NK-92 (cell line): ENCODE measurements around the gene EYS.
"Not testable (repeated sequence)": the region's sequence is repeated elsewhere in the genome, so short reads cannot be mapped to it uniquely, and the experiment has no call there.

Experiments used
- DNase-seq: peaks from one replicate; lab custom pipeline; 2025; ENCODE audit not compliant: unreplicated experiment; lab: John Stamatoyannopoulos, UW

The EYS gene

DNA sequence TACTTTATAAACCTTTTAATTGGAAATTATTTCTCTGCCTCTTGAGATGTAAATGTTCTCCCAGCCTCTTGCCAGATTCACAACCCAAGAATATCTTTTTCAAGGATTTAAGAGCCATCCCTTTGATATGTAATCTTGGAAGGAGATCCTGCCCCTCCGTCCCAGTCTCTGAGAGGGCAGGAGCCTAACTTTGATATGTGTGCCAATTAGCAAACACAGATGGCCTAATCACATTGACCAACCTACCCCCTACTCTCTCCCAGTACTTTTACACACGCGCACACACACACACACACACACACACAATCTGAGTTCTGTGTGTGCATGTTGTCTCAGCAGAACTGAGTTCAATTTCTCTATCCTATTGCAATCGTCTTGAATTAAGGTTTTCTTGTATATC is 1447.7 kb downstream of the EYS start:
- no peak for DNase-seq

DNA sequence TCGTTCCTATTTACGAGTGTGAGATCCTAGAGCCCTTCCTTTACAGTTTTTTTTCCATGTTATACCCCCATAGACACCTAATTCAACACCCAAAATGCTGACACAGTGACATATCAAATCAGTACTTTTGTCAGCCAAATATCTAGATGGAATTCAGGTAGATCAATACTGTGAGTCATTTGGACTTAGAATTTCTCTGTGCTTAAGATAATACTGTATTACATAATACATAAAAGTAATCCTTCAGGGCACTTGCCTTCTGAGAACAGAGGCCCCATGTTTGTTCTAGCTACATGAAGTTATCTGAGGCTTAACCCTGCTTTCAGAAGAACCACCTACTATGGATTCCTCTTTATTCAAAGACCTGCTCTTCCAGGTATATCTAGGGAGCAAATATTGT is 1448.3 kb downstream of the EYS start:
- DNase-seq = no peak

GRCh38 chr6:64258302-64258701 is 1448.7 kb downstream of the EYS start:
- DNase-seq = no peak

DNA sequence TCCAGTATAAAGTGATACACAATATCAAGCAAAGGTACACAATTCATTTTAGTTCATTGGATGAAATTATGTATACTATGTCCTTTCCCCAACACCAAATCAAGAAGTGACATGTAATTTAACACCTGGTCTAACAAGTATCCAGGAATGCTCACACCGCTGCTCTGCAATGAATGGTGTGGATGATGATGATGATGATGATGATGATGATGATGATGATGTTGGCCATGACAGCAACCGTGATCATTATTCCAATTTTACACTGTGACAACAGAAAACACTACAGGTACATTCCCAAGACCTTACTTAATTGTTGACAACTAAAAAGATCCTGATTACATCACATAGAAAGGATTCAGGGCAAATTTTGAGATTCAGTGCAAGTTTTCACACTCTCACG is 1449.4 kb downstream of the EYS start:
- DNase-seq = no peak

DNA sequence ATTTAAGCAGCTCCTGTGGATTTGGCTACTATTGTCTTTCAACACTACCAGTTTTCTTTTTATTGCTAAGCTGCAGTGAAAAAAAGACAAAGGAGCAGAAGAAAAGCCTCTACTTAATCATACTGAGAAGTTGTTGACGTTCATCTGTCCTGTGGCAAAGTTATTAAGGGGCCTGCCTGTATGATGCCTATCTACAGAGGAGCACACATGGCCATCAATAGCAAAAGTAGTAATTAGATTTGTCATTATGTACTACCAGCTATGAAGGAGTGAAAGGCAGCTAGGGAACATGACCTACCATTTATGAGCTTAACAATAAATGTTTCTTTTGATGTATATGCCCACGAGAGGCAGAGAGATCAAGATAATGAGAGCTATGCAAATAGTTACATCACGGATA is 1450.5 kb downstream of the EYS start:
- DNase-seq = no peak

DNA sequence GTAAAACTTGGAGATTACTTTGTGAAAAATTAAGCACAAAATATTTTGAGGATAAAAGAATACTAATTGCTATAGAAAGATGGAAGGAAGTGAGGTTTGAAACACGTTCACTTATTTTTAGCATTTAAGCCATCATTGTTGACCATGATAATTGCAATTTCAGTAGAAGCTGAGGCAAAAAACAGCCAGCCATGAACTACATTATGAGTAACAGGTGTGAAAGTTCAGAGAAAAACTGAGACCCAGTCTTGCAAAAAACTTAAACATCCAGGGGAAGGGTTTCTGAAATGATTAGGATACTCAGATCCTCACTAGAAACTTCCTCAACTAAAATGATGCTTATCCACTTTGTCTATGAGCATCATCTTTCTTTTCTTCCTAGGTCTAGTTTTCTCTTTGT is 1452.0 kb downstream of the EYS start:
- no peak for DNase-seq

GRCh38 chr6:64254558-64254957 is 1452.5 kb downstream of the EYS start:
- DNase-seq = no peak

DNA sequence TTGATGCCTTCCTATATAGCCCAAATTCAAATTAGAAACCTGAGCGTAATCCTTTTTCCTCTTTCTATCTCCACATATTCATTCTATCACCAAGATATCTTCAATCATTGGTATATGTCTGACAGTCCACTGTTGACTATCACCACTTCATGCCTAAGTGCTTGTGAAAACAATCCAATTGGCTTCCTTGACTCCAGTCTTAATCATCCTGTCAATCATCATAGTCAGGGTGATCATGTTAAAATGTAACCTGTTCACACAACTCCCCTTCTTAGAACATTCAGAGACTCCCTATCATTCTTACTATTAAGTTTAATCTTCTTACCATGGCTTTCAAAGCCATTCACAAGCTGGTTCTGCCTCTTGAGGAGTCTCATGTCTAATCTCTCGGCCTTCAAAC is 1454.8 kb downstream of the EYS start:
- DNase-seq = no peak

DNA sequence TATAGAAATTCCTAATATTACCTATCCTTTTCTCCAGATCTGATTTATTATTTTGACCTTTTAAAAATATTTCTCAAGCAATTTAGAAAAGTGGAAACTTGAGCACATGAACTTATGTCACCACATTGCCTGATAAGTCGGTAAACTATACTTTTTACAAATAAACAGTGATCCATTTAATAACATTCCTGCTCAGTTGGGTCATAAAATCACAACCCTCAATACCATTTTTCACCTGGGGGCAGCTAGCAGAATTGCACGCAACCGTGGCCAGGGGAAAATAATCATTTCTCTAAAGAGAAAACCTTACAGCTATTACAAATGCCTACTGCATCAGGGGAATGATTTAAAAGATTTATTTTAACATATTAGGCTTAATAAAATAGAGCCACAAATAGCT is 1456.9 kb downstream of the EYS start:
- DNase-seq = no peak

DNA sequence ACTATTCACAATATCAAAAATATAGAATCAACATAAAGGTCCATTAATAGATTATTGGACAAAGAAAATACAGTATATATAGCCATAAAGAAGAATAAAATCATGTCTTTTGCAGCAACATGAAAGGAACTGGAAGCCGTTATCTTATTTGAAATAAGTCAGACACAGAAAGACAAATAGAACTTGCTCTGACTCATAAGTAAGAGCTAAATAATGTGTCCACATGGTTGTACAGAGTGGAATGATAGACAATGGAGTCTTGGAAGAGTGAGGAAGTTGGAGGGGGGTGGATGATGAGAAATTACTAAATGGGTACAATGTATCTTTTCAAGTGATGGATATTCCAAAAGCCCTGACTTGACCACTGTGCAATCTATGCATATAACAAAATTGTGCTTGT is 1457.9 kb downstream of the EYS start:
- DNase-seq = no peak

- no peak for DNase-seq
These were observed 1463.4 kb downstream of the EYS start for GRCh38 chr6:64243618-64244017.

DNA sequence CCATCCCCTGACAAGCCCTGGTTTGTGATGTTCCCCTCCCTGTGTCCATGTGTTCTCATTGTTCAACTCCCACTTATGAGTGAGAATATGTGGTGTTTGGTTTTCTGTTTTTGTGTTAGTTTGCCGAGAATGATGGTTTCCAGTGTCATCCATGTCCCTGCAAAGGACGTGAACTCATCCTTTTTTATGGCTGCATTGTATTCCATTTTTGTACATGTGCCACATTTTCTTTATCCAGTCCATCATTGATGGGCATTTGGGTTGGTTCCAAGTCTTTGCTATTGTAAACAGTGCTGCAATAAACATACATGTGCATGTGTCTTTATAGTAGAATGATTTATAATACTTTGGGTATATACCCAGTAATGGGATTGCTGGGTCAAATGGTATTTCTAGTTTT is 1468.1 kb downstream of the EYS start:
- DNase-seq = not testable (repeated sequence)

- no peak for DNase-seq
These were observed 1469.0 kb downstream of the EYS start for GRCh38 chr6:64238071-64238470.

- no peak for DNase-seq
These were observed 1473.3 kb downstream of the EYS start for GRCh38 chr6:64233746-64234145.

GRCh38 chr6:64231928-64232327 is 1475.1 kb downstream of the EYS start:
- DNase-seq = no peak

GRCh38 chr6:64230530-64230929 is 1476.5 kb downstream of the EYS start:
- DNase-seq = no peak

- DNase-seq = no peak
These were observed 1479.2 kb downstream of the EYS start for GRCh38 chr6:64227863-64228262.

DNA sequence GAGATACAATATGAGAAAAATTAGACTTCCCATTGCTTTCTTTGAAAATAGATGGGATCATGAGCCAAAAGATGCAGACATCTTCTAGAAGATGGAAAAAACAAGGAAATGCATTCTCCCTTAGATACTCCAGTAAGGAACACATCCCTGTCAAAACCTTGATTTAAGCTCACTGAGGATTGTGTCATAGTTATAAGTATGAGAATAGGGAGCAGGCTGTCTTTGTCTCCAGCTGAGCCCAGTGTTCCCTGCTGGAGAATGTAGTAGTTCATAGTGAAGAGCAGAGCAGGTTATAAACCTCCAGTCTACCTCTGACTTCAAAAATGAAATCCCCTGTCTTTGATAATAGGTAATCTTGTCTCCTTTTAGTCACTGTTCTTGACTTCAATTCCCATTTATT is 1481.5 kb downstream of the EYS start:
- no peak for DNase-seq

- no peak for DNase-seq
These were observed 1482.2 kb downstream of the EYS start for GRCh38 chr6:64224819-64225218.

- DNase-seq = no peak
These were observed 1485.2 kb downstream of the EYS start for GRCh38 chr6:64221776-64222175.

DNA sequence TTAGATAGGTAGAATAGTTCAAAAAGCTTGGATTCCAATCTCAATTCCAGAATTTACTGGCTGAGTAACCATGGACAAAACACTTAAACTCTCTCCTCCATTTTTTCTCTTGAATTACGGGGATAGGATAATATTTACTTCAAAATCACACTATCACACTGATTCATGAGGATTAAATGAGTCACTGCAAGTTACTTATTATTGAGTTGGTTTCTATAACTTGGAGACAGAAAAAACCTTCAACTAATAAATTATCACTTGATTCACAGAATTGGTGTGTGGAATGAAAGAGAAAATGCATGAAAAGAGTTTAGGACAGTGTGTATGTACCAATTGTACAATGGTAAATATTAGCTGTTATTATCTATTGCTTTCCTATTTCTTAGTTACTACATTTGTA is 1486.2 kb downstream of the EYS start:
- no peak for DNase-seq

GRCh38 chr6:64217721-64218620 is 1489.1 kb downstream of the EYS start:
- DNase-seq = no peak

DNA sequence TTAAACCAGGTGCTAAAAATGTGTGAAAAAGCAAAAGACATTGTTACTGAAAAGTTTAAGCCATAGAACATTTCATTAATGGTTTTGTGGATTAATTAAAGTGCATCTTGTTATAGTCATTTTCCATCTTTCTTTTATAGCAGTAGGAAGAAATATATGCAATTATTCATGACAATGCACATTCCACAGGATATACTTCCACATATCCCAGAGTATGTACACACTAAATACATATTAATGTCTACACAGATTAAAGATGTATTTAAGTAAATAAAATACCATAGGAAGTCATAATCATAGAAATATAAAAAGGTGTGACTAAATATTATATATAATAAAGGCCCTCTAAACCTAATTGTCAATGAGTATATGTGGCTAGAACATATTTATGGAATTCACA is 1492.7 kb downstream of the EYS start:
- DNase-seq = no peak
